Endothelial cell of umbilical vein (primary cell): ENCODE data around the gene CORO2B. TPM values are rescaled to one million over a fixed set of nuclear protein-coding genes. Genes with fewer than 3 reads are reported as not detected.

ENCODE experiments used
- BruUV-seq: library from RNA; stranded (reverse); fragments of 400-500 nt; replicated peaks from 2 replicates; lab custom pipeline; 2021; lab: Mats Ljungman, UMichigan
- CTCF ChIA-PET: fragments of 300-600, 350-600 bp; sonication (Branson Sonifier 250); formaldehyde crosslinking; loops from one replicate; lab custom pipeline; 2021; ENCODE audit warnings: antibody characterized with exemption, inconsistent platforms; lab: Charles Lee
- POLR2A ChIA-PET: fragments of 300-600, 350-600 bp; sonication (Branson Sonifier 250); formaldehyde crosslinking; loops from one replicate; lab custom pipeline; 2021; ENCODE audit warnings: antibody characterized with exemption, inconsistent platforms; lab: Charles Lee
- DNase-seq: peaks from one replicate; pipeline ENCODE4 v3.0.0-alpha.2; 2011; ENCODE audit warnings: low read depth, low spot score
- FAIRE-seq: peaks from 2 replicates; lab custom pipeline; 2011; peaks lifted over from hg19 to GRCh38; lab: Jason Lieb, UNC
- H2AFZ ChIP-seq: 2 replicates; pipeline ENCODE4 v1.6.0; 2012; ENCODE audit warnings: low read depth, low read length, control low read depth, inconsistent platforms
- H3K27ac ChIP-seq: 2 replicates; pipeline ENCODE4 v1.5.1; 2011; ENCODE audit warnings: low read depth, mild to moderate bottlenecking, control low read depth, low read length, moderate library complexity; ENCODE audit not compliant: insufficient read depth
- H3K27me3 ChIP-seq, 2 experiments: 2 replicates each; pipeline versions ENCODE4 v1.6.0 to v1.6.1; 2011; ENCODE audit warnings: low read length in 2 of 2, mixed read lengths in 1 of 2; ENCODE audit not compliant: control insufficient read depth in 2 of 2, insufficient read depth in 2 of 2
- H3K36me3 ChIP-seq, 2 experiments: 2 replicates in 1 of 2; 3 replicates in 1 of 2; pipeline ENCODE4 v1.5.1; 2011; ENCODE audit warnings: low read length in 2 of 2, mild to moderate bottlenecking in 1 of 2, moderate library complexity in 1 of 2; ENCODE audit not compliant: control insufficient read depth in 2 of 2, insufficient read depth in 2 of 2; ENCODE audit errors: extremely low read depth in 1 of 2
- H3K4me1 ChIP-seq: 3 replicates; pipeline ENCODE4 v1.5.1; 2011; ENCODE audit warnings: mild to moderate bottlenecking, low read length; ENCODE audit not compliant: control insufficient read depth, insufficient read depth; ENCODE audit errors: extremely low read depth
- H3K4me2 ChIP-seq: 2 replicates; pipeline ENCODE4 v1.6.1; 2011; ENCODE audit warnings: low read length, control low read depth, mixed read lengths; ENCODE audit not compliant: insufficient read depth
- H3K4me3 ChIP-seq, 3 experiments: fragments of 200-600 bp in 1 of 3; sonication (generic), shearing (Covaris generic) in 1 of 3; replicated peaks in 1 of 3; 2 replicates each; pipeline ENCODE4 v1.5.1; 2011 to 2016; ENCODE audit warnings: control low read depth in 3 of 3, low read length in 3 of 3, mild to moderate bottlenecking in 2 of 3, inconsistent platforms in 1 of 3, low read depth in 1 of 3, moderate library complexity in 1 of 3; ENCODE audit not compliant: insufficient read depth in 1 of 3
- H3K79me2 ChIP-seq: 2 replicates; pipeline ENCODE4 v1.6.0; 2012; ENCODE audit warnings: low read length, inconsistent platforms; ENCODE audit not compliant: control insufficient read depth, insufficient read depth
- H3K9ac ChIP-seq: replicated peaks from 2 replicates; pipeline ENCODE3; 2011; ENCODE audit warnings: low read length, control low read depth; ENCODE audit not compliant: insufficient read depth; ENCODE audit errors: extremely low read depth
- H3K9me1 ChIP-seq: replicated peaks from 3 replicates; pipeline ENCODE4 v1.6.0; 2011; ENCODE audit warnings: mild to moderate bottlenecking, low read length; ENCODE audit not compliant: control insufficient read depth, insufficient read depth; ENCODE audit errors: extremely low read depth
- H3K9me3 ChIP-seq: replicated peaks from 2 replicates; pipeline ENCODE4 v1.5.1; 2012; ENCODE audit warnings: low read length, inconsistent platforms; ENCODE audit not compliant: control insufficient read depth, insufficient read depth
- H4K20me1 ChIP-seq: replicated peaks from 2 replicates; pipeline ENCODE3; 2011; ENCODE audit warnings: mild to moderate bottlenecking, low read length; ENCODE audit not compliant: control insufficient read depth, insufficient read depth; ENCODE audit errors: extremely low read depth
- EZH2 ChIP-seq: IDR thresholded peaks from 2 replicates; pipeline ENCODE4 v1.6.1; 2012; ENCODE audit warnings: borderline replicate concordance, low read depth, mild to moderate bottlenecking, moderate library complexity, low read length, inconsistent platforms; ENCODE audit not compliant: severe bottlenecking
- FOS ChIP-seq: IDR thresholded peaks from 2 replicates; pipeline ENCODE4 v1.6.1; 2011; ENCODE audit warnings: mild to moderate bottlenecking, low read length, moderate library complexity, borderline replicate concordance; ENCODE audit not compliant: insufficient read depth
- GATA2 ChIP-seq: IDR thresholded peaks from 2 replicates; pipeline ENCODE4 v1.7.0; 2011; ENCODE audit warnings: low read depth, mild to moderate bottlenecking, moderate library complexity, mixed read lengths, low read length; ENCODE audit not compliant: insufficient read length, insufficient read depth
- JUN ChIP-seq: IDR thresholded peaks from 2 replicates; pipeline ENCODE4 v1.6.1; 2011; ENCODE audit warnings: borderline replicate concordance, low read depth; ENCODE audit not compliant: insufficient read length, insufficient read depth
- MYC ChIP-seq: IDR thresholded peaks from one replicate; pipeline ENCODE4 v1.6.1; 2011; ENCODE audit warnings: mild to moderate bottlenecking, low read depth, low read length
- POLR2A ChIP-seq: IDR thresholded peaks from 2 replicates; pipeline ENCODE4 v1.6.1; 2012; ENCODE audit warnings: low read depth, mild to moderate bottlenecking, control low read depth, low read length
- POLR2AphosphoS5 ChIP-seq: IDR thresholded peaks from 2 replicates; pipeline ENCODE4 v1.6.1; 2012; ENCODE audit warnings: low read depth, mild to moderate bottlenecking, control low read depth, low read length, moderate library complexity; ENCODE audit not compliant: insufficient read depth
- dilution Hi-C: fragments of 300-500 bp; cut with MboI; formaldehyde crosslinking; loops from one replicate; pipeline ENCODE4 v1.15.0; 2019; ENCODE audit warnings: low sequenced_read_pairs; ENCODE audit not compliant: extremely low pct_ligation_motif_present
- intact Hi-C: fragments of 100-400 bp; cut with micrococcal nuclease; formaldehyde crosslinking; loops from one replicate; pipeline ENCODE4 v1.10.0; 2022
- polyA plus RNA-seq, 4 experiments: library from polyadenylated mRNA; depleted of rRNA in 3 of 4; stranded (reverse) in 3 of 4; unstranded in 1 of 4; fragments of >200 nt; gene quantifications; 2 replicates each; pipeline versions ENCODE4 v1.2.1 to v1.2.3, GENCODE V29; 2011 to 2012; ENCODE audit warnings: missing spikeins in 1 of 4
- total RNA-seq: library from RNA; stranded (reverse); gene quantifications from 2 replicates; pipeline ENCODE4 v1.2.3, GENCODE V29; 2021
- TF ChIP-seq, protein P1 (sequence below), 2 donors: IDR thresholded peaks; 1 replicate in 1 of 2; 2 replicates in 1 of 2; pipeline ENCODE4 v1.5.1; 2011; ENCODE audit warnings: low read length in 2 of 2, mild to moderate bottlenecking in 2 of 2, moderate library complexity in 2 of 2, control low read depth in 1 of 2, inconsistent platforms in 1 of 2, low read depth in 1 of 2; ENCODE audit not compliant: insufficient read depth in 1 of 2; ENCODE audit errors: extremely low read depth in 1 of 2
- TF ChIP-seq, protein P2 (sequence below): IDR thresholded peaks from 2 replicates; pipeline ENCODE4 v1.6.1; 2011; ENCODE audit not compliant: insufficient read depth, insufficient read length

CORO2B gene
- total and polyA plus RNA-seq, 2 donors (not counting 3 experiments of a cell fraction or from before 2014, with no cell fraction given): 2.4 to 3.7 TPM

DNA sequence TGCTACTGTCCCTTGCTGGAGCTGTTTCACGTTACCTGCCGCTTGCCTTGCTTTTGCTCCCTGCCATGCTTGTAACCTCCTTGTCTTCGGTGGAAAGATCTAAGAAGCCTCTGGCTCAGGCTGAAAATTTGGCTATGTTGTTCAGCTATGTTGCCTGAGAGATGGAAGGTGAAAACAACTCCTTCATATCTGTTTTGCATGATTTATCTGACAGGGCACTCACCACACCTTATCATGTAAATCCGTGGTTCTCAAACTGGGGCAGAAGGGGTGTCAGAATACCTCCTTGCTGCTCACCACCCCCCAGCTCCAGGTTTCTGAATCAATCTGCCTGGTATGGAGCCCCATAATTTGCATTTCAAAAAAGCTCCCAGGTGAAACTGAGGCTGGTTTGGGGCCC is 6.5 kb upstream of the CORO2B start:
- Histone ChIP-seq H3K4me3 (no peak overlapping the region), H2AFZ (no peak overlapping the region), H3K27ac (no peak overlapping the region), H4K20me1 (no peaks in the 10 kb centered on the region), H3K4me1 (no peaks in the 10 kb centered on the region), H3K4me2 (no peak overlapping the region), H3K27me3 (peaks cover 45 to 48% of the 10 kb centered on the region in 2 experiments), H3K9ac (no peak overlapping the region), H3K79me2 (no peaks in the 10 kb centered on the region), H3K9me3 (no peaks in the 10 kb centered on the region), H3K9me1 (no peaks in the 10 kb centered on the region), H3K36me3 (no peaks in the 10 kb centered on the region)
- DNase-seq (no peak), FAIRE-seq (no peak)
- TF ChIP-seq POLR2AphosphoS5 (no peak), POLR2A (no peak), GATA2 (no peak), JUN (no peak)
- TF ChIP-seq, protein P1, sequence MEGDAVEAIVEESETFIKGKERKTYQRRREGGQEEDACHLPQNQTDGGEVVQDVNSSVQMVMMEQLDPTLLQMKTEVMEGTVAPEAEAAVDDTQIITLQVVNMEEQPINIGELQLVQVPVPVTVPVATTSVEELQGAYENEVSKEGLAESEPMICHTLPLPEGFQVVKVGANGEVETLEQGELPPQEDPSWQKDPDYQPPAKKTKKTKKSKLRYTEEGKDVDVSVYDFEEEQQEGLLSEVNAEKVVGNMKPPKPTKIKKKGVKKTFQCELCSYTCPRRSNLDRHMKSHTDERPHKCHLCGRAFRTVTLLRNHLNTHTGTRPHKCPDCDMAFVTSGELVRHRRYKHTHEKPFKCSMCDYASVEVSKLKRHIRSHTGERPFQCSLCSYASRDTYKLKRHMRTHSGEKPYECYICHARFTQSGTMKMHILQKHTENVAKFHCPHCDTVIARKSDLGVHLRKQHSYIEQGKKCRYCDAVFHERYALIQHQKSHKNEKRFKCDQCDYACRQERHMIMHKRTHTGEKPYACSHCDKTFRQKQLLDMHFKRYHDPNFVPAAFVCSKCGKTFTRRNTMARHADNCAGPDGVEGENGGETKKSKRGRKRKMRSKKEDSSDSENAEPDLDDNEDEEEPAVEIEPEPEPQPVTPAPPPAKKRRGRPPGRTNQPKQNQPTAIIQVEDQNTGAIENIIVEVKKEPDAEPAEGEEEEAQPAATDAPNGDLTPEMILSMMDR (IDR thresholded peaks at IDR 0.05; ENCODE audit: extremely low read depth in 1 of 2, insufficient read depth in 1 of 2, low read depth in 1 of 2, low read length in 2 of 2): no peak
- no TSS peak for BruUV-seq
- dilution Hi-C loops: no loop called here
- intact Hi-C loops: no loop called here
- ChIA-PET CTCF (interaction anchor here (1.0 to 7.2 kb wide), 6 partner anchors 12 to 304 kb away, joined by 3 to 52 read pairs (median 6); no protein-coding TSS in a partner anchor), POLR2A (no interaction called here)

GRCh38 chr15:68572921-68573320 is 5.9 kb upstream of the CORO2B start:
- Histone ChIP-seq H3K4me3 (no peak overlapping the region), H3K9me1 (no peaks in the 10 kb centered on the region), H3K79me2 (no peaks in the 10 kb centered on the region), H3K9ac (no peak overlapping the region), H3K4me1 (peaks cover 4% of the 10 kb centered on the region), H4K20me1 (no peaks in the 10 kb centered on the region), H3K27ac (no peak overlapping the region), H3K9me3 (no peaks in the 10 kb centered on the region), H3K4me2 (no peak overlapping the region), H2AFZ (no peak overlapping the region), H3K27me3 (peaks cover 45 to 47% of the 10 kb centered on the region in 2 experiments), H3K36me3 (no peaks in the 10 kb centered on the region)
- CTCF ChIA-PET: interaction anchor here (1.2 to 7.2 kb wide), 6 partner anchors 9 to 352 kb away, joined by 3 to 52 read pairs (median 6); no protein-coding TSS in a partner anchor
- FAIRE-seq (no peak), DNase-seq (no peak)
- dilution Hi-C loops: no loop called here
- intact Hi-C loops: no loop called here
- BruUV-seq: no TSS peak
- no peak for TF ChIP-seq MYC
- no peak for TF ChIP-seq GATA2
- TF ChIP-seq, protein P1 (IDR thresholded peaks at IDR 0.05; ENCODE audit: extremely low read depth in 1 of 2, insufficient read depth in 1 of 2, low read depth in 1 of 2, low read length in 2 of 2): no peak
- TF ChIP-seq, protein P2, sequence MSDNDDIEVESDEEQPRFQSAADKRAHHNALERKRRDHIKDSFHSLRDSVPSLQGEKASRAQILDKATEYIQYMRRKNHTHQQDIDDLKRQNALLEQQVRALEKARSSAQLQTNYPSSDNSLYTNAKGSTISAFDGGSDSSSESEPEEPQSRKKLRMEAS: no peak
- no peak for TF ChIP-seq EZH2
- no peak for TF ChIP-seq POLR2A
- no peak for TF ChIP-seq FOS
- TF ChIP-seq JUN: no peak
- no peak for TF ChIP-seq POLR2AphosphoS5
- POLR2A ChIA-PET: no interaction called here
